HCT116 (cell line): ENCODE data around the gene CHPT1. TPM values are rescaled to one million over a fixed set of nuclear protein-coding genes. Genes with fewer than 3 reads are reported as not detected.

Source experiments
- total RNA-seq: library from RNA; stranded (reverse); gene quantifications from one replicate; pipeline ENCODE4 v1.2.1, GENCODE V29; 2021; ENCODE audit not compliant: unreplicated experiment

CHPT1 gene
- total RNA-seq, 1 experiment from 2014 or later: 20.1 TPM

Other genes with a start within 250 kb of the CHPT1 start
- gene SPIC, start 222.3 kb upstream of the CHPT1 start, total RNA-seq: not detected
- not detected for gene MYBPC1, start 102.7 kb upstream of the CHPT1 start, total RNA-seq
- not detected for gene SYCP3, start 41.8 kb downstream of the CHPT1 start, total RNA-seq
- gene GNPTAB, start 133.3 kb downstream of the CHPT1 start, total RNA-seq: 41.4 TPM
- gene DRAM1, start 179.9 kb downstream of the CHPT1 start, total RNA-seq: 20.3 TPM